OCI-LY7 (cell line): ENCODE results near the gene SPDYE6.
"Not testable (repeated sequence)": the region's sequence is repeated elsewhere in the genome, so short reads cannot be mapped to it uniquely, and the experiment has no call there.

ENCODE experiments used
- EZH2phosphoT487 ChIP-seq: fragments of 200-600 bp; sonication (generic); IDR thresholded peaks from 2 replicates; pipeline ENCODE4 v1.6.1; 2018; ENCODE audit warnings: low read depth, borderline replicate concordance, mild to moderate bottlenecking, mixed run types, antibody characterized with exemption, low read length, moderate library complexity, mixed read lengths
- TF ChIP-seq, protein P1 (sequence below): fragments of 200-600 bp; sonication (generic); conservative IDR thresholded peaks from 2 replicates; pipeline ENCODE4 v1.5.1; 2014; ENCODE audit warnings: mild to moderate bottlenecking, antibody characterized with exemption, low read length, moderate library complexity, mixed read lengths

DNA sequence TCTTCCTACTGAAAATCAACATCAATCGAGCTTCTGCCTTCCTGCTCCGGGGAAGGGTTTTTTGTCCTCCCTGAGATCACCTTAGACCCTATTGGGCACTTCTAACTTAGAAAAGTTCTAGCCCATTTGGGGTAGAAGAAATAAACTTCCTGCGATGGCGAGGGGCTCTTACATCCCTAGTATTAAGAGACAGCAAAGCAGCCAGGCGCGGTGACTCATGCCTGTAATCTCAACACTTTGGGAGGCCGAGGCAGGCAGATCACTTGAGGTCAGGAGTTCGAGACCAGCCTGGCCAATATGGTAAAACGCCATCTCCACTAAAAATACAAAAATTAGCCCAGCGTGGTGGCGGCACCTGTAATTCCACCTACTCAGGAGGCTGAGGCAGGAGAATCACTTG lies 31.1 kb downstream of the SPDYE6 start:
- TF ChIP-seq, protein P1, sequence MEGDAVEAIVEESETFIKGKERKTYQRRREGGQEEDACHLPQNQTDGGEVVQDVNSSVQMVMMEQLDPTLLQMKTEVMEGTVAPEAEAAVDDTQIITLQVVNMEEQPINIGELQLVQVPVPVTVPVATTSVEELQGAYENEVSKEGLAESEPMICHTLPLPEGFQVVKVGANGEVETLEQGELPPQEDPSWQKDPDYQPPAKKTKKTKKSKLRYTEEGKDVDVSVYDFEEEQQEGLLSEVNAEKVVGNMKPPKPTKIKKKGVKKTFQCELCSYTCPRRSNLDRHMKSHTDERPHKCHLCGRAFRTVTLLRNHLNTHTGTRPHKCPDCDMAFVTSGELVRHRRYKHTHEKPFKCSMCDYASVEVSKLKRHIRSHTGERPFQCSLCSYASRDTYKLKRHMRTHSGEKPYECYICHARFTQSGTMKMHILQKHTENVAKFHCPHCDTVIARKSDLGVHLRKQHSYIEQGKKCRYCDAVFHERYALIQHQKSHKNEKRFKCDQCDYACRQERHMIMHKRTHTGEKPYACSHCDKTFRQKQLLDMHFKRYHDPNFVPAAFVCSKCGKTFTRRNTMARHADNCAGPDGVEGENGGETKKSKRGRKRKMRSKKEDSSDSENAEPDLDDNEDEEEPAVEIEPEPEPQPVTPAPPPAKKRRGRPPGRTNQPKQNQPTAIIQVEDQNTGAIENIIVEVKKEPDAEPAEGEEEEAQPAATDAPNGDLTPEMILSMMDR, result not testable (repeated sequence)
- TF ChIP-seq EZH2phosphoT487, result not testable (repeated sequence)
